GM18861 (cell line): Measurements from ENCODE around the gene ZBTB18.

Source experiments
- ATAC-seq: cut with Tn5 transposase; IDR thresholded peaks from one replicate; pipeline ENCODE4 v1.9.1; 2021; ENCODE audit not compliant: unreplicated experiment

ZBTB18 gene

DNA sequence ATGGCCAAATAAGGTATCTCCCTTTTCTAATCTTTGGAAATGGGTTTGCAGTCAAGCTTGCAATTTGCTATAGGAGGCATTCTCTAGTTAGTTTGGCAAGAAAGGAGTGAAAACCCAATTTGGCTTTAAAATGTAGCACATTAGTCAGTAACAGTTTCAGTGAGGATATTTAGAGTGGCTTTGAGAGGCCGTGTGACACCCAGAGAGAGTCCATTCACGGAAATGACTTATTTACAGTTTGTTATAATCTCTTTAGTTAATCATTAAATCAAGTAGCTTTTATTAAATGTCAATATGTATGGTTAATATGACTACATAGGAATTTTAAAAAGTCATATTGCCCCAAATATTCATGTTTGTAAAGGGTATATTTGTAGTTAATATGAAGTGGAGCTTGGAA, 9.6 kb downstream of the ZBTB18 start:
- ATAC-seq: peak; percentile 53

DNA sequence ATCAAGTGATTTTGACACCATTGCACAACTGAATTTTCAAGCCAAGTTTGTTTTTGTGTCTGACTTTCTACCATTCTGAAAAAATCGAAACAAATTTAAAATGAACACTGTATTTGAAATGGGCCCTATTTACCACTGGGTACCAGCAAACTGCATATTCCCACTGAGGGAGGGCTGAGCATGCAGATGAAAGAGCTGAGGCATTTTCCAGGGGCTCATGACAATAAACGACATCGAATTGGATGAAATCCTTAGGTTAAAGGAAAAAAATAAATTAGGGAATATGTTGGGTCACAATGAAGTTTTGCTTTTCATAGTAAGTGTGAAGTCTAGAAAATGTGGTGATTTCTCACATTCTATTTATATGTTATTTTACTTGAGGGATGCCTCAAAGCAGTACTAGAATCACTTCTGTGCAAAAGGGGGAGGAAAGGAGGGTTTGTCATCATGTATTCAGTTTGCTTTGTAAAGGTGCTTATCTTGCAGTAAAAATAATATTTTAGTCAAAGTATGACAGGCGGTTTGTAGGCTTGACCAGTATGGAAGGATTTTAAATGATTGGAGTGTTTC, 11.2 kb downstream of the ZBTB18 start:
- ATAC-seq: no peak

DNA sequence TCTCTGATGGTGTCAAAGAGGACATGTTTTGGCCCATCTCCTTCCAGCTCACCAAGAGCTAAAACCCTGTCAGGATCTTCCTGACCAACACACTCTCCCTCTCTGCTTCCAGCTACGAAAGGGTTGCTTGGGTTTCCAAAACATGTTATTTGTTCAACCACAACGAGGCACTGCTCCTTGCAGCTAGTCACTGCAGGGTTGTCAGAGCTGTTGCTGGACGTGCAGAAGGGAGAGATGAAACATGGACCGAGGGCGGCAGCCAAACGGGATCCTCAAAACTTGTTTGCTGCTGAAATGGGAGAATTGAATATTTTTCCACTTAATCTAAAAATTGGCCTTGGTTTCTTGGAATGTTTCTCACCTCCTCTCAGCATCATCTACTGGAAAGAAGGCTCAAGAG, 12.4 kb downstream of the ZBTB18 start:
- no peak for ATAC-seq

DNA sequence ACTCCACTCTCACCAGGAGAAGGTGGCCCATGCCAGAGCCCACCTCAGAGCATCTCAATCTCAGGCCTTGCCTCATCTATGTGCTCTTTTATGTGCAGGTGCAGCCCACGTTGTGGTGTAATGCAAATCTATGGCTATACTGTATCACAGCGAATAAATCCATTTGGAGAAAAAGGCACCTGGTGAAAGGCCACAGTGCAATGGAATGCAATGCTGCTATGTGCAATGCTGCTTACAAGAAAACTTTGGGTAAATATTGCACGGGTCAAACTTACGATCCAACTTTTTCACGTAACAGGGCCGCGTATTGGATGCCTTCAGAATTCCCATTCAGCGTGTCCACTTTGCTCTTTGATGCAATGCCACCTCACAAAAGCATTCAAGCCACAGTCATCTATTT, 13.5 kb downstream of the ZBTB18 start:
- ATAC-seq: no peak

DNA sequence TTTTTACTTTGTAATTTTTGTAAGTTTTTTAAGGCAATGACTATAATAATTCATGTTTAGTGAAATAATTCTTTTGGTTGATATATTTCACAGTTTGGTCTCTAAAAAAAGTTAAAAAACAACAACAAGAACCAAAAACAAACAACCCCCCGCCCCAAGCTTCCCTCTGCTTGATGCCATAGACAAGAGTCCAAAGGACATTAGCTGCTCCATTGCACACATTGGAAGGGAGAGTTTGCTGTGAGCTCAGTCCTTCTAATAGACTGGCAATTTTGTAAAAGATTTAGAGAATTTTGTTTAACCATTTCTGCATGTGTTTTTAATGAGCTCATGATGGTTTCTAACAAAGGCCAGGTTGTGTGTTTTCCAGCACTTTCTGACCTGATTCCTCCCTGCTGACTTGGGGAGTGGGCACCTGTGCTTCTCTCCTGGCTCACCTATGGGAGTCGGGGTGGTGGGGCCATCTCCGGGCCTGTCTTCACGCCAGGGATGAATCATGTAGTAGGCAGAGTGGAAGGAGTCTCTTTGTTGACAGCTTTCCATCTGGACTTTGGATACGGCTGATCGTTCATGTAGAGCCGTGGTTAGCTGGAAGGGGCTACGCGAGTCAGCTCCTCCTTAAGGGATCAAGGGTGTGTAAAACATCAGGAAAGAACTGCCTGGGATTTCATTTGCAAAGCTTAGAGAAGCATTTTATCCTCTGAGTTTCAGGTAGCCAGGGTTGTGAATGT, 14.1 kb downstream of the ZBTB18 start:
- ATAC-seq: no peak

DNA sequence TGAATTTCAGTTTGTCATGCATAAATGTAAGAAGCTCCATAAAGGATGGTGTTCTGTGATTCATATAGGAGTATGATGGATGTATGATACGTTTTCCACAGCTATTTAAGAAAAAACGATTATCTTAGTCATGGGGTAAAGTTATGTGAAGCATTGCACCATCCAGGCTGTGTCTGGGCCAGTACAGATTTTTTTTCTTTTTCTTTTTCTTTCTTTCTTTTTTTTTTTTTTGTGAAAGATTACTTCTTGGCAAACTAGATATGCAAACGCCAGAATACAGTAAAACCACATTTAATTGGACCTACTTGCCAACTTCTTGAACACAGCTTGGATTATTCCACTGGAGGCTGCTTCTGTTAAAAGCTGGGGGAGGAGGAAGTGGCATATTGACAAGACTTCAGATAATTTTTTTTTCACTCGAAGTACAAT, 14.9 kb downstream of the ZBTB18 start:
- no peak for ATAC-seq

DNA sequence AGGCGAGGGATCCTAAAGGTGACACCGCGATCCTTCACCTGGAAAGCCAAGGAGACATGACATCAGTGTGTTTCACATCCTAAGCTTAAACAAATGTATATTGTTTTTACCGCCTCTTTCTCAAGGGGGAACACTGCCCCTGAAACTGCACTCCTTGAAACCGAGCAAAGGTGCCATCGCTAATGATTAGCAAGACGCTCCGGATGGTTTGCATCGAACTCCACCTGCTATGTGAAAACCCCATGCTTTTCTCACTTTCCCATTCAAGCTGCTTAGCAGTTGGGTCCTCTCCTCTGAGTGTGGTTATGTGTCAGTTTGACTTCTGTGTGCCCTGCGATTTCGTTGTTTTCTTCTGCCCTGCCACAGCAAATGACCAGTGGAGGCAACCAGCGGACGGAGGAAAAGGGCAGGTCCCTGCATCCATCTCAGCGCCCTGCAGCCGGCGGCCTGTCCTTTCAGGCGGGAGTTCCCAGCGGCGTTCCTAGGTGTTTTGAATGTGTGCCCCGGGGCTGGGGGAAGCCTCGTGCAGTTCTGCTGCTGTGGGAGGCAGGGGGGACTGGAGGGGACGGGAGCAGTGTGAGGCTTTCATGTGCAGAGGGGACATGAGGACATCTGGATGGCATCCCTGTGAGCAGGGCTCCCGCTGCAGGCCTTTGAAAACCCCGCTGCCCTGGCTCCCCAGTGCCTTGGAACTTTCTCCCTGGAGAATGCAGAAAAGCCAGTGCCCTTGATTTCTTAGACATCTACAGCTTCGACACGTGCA, 16.1 kb downstream of the ZBTB18 start:
- no peak for ATAC-seq

DNA sequence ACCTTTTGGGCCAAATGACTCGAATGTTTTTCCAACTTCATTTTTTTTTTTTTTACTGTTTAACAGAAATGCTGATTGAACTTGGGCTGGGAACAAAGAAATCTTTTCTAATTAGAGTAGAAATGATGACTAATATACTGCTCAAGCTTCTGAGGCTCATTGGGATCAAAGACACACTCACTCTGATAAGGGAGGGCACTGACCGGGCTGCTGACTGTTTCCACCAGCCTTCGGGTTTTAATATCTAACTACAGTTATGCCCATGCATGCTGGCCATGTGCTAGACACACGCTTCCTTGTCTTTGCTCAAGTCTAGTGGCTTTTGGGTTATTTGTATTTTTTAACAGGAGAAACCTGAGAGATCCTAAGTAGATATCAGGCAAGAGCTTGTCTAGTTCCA, 16.8 kb downstream of the ZBTB18 start:
- no peak for ATAC-seq

DNA sequence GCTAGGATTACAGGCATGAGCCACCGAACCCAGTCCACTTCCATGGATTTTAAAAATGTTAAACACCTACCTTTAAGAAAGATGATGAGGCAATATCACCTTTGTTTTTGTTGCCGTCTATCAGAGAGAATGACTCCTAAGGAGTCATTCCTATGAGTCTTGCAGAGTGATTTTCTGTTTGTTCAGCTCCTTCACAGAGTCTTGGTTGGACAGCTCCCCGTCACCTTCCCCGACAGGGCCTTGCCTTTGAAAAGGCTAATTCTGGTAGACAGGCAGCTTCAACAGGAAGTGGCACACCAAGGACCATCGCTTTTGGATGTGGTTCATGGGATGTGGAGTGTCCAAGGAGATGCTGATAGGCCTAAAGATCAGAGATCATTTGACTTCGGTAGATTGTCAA, 17.5 kb downstream of the ZBTB18 start:
- no peak for ATAC-seq

DNA sequence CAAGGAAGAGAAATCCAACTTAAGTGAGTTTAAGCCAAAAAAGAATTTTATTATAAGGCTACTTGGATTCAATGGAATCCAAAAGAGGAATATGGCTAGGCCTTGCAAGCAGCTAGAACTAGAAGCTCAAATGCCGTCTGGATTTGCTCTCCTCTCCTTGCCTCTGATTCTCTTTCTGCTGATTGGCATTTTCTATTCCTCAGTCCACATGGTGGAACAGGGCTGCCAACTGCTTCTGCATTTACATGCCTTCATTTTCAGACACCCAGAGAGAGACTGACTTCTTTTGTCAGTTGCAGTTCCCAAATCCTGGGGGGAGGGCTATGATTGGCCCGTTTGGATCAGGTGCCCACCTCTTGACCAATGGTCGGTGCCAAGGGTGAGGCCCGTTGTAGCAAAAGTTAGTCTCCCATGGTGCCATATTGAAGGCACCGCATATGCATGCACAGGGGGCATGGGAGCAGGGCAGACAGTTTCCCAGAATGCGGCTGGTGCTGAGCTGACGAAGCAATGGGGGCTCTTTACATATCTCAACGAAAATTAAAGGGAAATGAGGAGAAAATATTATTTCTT, 18.3 kb downstream of the ZBTB18 start:
- ATAC-seq: no peak

DNA sequence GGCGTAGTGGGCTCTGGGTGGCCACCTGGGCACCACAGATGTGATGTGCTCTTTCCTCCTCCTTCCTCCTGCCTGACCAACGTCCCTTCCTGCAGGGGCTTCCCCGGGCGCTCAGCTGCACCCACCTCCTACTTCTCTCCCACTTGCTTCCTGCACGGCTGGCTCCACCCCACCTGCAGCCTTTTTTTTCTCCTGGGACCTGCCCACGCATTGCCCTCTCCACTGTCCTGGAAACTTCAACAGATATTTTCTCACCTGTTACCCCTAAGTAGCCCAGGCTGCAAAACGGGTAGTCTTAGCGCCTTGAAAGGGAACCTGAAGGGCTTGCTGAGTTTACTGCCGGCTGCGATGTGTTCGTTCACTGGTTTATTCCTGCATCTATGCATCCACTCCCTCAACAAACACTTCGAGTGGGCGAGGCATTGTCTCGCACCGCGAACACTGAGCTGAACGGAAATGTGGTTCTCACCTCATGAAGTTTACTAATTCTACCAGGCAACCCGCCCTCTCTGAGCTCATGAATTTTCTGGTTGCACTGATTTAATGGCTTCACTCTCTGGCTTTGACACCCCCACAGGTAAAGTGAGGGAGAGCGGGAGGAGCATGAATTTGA, 23.6 kb downstream of the ZBTB18 start:
- peak; percentile 59 for ATAC-seq

DNA sequence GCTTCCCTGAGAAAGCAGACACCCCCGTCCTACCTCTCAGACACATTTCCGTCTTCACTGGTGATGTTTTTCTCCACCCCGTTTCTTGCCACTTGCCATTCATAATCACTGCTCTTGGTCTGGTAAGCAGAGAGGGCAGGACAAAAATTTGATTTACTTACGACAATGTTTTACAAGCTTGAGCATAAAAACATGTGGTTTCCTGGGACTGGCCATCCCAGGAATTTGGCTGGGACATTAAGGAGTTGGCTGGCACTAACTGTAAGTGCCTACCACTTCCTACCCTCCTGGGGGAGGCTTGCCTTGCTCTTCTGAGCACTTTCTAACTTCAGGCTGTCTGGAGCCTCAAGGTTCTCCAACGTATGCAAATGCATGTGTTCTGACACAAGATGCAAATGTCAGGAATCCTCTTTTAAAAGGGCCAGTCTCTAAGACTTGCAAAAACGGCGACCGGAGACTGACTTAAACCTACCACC, 24.2 kb downstream of the ZBTB18 start:
- no peak for ATAC-seq

DNA sequence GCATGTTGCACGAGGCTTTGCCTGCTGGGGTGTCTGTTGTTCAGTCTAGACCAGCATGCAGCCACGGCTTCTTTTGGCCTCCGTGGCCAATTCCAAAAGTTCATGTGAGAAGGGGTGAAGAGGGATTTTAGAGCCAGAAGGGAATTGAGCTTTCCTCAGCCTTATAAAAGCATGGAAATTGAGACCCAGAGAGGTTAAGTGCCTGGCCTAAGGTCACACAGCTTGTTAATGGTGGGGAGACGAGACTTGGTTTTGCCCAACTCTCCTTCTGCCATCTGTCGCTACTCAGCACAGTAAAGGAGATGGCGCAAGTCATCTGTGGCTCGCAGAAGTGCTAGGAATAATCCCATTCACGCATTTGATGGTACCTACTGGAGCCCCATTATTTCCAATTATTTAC, 25.7 kb downstream of the ZBTB18 start:
- ATAC-seq: no peak

DNA sequence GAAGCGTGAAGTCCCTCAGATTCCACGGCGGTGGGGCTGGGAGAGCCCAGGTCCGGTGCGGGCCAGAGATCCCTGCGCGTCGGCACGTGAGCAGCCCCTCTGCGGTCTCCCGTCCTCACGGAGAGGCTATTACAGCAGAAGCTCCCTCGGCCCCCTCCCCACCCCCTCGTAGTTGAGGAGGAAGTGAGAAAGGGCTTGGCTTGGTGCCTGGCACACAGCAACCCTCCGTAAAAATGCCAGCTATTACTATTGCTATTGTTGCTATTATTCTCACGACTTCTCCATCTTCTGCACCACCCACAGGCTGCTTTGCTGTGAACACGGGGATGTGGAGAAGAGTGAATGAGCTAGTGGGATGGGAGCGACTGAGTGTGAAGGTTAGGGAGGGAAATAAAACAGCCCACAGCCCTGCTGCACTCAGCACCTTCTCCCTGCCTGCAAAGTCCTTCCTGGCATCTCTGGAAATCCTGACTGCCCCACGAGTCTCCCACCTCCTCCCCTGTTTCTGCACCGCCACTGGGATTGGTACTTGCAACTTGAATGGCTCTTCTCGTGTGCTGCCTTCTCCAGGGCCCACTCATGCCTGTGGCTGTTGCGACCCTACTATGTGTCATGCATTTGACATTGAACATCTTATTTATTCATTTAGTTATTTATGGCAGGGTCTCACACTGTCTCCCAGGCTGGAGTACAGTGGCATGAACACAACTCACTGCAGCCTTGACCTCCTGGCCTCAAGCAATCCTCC, 26.6 kb downstream of the ZBTB18 start:
- no peak for ATAC-seq

DNA sequence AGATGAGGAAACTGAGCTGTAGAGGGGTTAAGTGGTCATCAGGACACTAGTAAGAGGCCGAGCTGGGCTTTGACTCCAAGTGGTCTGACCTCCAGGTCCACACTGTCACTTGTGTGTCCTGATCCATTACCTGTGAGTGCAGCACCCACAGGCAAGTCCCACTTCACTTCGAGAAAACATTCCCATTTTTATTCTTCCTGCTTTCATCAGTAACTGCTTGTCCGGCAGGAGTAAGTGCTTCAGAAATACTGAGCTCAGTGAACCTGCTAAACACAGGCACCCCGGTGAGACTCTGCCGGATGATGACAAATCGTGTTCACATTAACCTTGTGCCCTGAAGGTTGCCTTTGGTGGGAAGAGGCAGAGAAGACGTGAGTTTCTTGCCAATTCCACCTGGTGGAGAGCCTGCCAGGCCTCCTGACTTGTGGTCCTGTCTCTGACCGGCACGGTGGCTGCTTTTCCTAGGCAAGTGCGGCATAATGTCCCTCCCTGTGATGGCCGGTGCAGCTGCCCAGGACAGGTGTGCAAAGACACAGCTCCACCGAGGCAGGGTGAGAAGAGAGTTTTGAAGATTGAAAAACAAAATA, 29.4 kb downstream of the ZBTB18 start:
- ATAC-seq: no peak

DNA sequence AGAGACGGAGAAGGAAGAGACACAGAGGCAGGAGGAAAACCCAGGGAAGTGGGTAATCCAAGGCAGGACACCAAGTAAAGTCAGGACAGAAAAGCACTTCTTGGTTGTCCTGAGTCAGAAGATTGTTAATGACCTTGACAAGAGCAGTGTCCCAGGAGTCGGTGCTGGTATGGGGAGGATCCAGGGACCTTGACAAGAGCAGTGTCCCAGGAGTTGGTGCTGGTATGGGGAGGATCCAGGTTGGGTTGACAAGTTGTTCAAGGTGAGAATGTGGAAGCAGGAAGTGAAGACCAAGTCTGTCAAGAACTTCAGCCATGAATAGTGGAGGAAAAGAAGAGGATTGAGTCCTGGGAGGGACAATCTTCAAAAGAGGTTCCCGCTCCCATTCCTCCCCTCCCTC, 31.9 kb downstream of the ZBTB18 start:
- ATAC-seq: no peak

DNA sequence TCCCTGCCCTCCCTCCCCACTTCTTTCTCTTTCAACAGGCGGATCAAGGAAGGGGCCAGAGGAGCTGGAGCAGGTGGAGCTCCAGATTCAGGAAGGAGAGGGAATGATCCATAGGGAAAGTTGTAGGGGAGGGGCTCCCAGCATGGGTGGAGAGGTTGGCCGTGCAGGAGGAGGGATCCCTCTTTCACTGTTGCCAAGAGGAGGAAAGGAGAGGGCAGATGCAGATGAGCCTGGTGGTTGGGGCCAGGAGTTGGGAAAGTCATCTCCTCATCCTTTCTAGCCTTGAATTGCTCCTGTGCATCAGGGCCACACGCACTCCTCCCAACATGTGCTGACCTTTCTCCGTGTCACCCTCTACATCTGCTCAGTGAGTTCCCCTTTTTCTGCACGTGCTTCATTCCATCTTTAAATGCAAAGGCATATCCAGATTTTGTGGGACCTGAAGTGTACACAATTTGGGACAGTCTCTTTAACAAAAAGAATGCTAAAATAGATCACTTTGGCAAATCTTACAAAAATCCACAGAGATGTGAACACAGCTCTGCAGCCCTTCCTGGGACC, 32.4 kb downstream of the ZBTB18 start:
- no peak for ATAC-seq

DNA sequence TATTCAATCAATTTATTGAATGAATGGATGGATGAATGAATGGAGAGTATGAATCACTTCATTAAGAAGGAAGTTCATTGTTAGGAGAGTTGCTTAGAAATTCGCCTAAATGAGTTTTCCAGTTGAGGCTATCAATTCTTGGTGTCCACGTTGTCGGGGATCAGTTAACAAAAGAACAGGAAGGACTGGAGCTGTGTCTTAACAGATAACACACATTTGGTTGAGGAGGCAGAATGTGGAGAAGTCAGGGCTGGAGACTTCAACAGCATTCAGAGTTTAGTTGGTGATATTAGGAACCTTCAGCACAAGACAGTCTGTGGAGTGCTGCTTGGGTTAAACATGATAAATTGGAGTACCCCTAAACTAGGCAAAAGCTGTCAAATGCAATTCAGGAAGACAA, 33.7 kb downstream of the ZBTB18 start:
- ATAC-seq: no peak

DNA sequence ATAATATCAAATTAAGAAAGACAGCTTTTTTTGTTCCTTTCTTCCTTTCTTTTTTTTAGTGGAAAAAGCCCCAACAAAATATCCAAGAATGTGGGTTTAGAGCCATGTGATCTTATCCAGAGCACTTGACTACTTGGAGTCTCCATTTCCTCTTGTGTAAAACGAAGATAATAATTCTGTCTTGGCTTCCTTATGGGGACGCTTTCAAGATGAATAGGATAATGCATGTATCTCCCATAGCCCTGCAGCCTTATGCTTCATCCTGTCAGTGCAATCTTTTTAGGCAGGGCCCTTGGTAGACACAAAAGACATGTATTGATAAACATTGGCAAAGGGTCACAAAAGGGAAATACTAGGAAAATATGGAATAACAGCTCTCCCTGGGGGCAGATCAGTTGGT, 34.8 kb downstream of the ZBTB18 start:
- no peak for ATAC-seq

DNA sequence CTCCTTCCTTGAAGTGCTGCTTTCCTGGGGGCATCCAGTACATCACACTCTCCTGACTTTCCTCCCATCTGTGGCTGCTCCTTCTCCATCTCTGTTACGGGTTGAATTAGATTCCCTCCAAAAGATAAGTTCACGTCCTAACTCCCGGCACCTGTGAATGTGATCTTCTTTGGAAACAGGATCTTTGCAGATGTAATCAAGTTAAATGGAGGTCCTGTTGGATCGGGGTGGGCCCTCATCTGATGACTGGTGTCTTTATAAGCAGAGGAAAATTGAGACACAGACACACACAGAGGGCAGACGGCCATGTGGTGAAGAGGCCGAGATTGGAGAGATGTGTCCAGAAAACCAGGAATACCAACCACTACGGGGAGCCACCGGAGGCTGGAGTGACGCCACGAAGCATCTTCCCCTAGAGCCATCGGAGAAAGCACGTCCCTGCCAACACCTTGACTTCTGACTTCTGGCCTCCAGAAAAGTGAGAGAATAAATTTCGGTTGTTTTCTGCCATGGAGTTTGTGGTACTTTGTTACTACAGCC, 36.0 kb downstream of the ZBTB18 start:
- no peak for ATAC-seq
